Measurements from ENCODE around the gene LRRK1.

LRRK1 gene, protein sequence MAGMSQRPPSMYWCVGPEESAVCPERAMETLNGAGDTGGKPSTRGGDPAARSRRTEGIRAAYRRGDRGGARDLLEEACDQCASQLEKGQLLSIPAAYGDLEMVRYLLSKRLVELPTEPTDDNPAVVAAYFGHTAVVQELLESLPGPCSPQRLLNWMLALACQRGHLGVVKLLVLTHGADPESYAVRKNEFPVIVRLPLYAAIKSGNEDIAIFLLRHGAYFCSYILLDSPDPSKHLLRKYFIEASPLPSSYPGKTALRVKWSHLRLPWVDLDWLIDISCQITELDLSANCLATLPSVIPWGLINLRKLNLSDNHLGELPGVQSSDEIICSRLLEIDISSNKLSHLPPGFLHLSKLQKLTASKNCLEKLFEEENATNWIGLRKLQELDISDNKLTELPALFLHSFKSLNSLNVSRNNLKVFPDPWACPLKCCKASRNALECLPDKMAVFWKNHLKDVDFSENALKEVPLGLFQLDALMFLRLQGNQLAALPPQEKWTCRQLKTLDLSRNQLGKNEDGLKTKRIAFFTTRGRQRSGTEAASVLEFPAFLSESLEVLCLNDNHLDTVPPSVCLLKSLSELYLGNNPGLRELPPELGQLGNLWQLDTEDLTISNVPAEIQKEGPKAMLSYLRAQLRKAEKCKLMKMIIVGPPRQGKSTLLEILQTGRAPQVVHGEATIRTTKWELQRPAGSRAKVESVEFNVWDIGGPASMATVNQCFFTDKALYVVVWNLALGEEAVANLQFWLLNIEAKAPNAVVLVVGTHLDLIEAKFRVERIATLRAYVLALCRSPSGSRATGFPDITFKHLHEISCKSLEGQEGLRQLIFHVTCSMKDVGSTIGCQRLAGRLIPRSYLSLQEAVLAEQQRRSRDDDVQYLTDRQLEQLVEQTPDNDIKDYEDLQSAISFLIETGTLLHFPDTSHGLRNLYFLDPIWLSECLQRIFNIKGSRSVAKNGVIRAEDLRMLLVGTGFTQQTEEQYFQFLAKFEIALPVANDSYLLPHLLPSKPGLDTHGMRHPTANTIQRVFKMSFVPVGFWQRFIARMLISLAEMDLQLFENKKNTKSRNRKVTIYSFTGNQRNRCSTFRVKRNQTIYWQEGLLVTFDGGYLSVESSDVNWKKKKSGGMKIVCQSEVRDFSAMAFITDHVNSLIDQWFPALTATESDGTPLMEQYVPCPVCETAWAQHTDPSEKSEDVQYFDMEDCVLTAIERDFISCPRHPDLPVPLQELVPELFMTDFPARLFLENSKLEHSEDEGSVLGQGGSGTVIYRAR (N-terminal part only)

DNA sequence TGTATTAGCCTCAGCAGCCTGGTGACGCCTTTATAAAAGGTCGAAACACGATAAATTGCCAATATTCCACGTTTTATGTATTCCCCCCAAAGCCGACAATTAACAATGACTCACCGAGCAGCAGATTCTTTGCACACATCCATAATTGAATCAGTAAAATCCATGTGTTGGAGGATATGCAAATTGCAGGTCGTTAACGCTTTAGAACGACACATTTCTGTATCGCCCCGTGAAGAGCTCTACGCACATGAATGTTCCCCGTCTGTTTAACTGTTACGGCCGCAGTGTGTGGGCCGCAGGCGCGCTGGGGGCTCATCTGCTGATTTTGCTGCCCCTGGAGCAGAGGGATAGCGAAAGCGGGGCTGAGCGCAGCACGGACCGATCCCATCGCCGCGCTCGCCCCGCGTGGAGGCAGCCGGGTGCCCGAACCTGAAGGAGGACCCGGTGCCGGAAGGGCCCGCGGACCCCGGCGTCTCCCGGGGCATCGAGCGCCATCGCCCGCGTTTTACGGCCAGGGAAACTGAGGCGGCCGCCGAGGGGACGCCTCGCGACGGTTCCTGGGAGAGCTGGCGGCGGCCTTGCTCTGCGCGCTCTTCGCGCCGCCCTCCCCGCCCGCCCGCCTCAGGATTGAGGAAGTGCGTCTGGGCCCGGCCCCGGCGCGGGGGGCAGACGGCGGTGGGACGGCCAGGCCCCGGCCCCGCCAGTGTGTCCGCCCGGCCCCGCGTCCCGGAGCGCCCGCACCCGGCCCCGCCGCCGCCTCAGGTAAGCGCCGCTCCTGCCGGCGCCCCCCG is at the start of gene LRRK1:
LRRK1 (plus strand) TSS at position 668 of the 791 bp plus-strand sequence. CDS start 5,276 bp downstream, outside the sequence.
- no peak for DNase-seq

DNA sequence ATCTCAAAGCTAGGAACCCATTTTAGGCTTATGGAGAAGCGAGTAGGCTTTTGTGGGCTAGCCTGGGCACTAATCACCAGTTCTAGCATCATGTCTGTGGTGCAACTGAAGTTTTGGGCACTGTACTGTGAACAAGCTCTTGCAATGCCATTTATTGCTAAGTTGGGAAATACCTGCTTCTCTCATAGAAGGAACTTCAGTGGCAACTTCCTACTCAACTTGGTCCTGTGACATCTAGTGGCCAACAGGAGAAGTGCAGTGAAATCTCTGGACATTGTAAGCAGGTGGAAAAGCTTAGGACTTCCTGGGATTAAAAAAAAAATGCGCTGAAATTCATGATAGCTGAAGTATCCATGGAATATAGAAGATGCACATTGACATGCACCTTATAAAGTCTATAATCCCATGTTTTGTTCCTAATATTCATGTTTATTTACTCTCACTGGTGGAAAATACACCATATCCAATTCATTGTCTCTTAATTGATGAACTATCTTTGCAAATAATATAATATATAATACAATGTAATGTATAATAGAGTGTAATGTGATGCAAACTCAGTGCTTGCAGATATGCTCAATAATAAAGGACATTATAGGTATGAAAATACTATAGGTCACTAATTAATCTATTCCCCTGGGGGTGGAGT is 46.0 kb upstream of the LRRK1 start:
- peak; percentile 16 for DNase-seq

DNA sequence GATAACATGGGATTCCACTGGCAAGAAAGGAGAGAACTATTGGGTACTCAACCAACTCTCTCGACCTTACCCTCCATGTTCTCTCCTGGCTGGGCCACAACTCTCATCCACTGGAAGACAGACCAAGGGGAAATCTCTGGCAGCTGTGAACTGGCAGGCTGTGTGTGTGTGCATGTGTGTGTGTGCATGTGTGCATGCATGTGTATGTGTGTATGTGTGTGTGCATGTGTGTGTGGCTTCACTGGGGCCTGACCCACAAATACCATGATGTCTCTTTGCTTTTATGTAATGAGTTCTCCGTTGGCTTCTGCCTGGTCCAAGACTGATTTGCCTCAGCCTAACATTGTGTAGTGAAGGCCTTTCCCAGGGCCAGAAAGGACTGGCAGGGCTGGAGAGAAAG is 43.7 kb upstream of the LRRK1 start:
- DNase-seq: no peak

DNA sequence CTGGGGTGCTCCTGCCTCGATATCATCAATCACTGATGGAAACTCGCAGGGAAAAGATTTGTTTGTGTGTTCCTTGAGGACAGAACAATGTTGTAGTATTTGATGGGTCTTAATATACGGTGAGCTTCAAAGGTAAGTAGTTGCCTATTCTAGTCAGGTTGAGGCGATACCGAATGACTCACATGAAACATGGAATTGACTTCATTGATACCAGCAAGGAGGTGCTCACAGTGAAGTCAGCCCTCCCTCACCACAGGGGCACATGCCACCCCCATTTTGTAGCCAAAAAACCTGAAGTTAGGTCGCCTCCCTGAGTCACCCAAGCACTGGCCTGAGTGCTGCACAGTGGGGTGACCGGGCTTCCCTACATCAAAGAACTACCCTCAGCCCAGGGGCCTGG is 43.2 kb upstream of the LRRK1 start:
- DNase-seq: no peak

DNA sequence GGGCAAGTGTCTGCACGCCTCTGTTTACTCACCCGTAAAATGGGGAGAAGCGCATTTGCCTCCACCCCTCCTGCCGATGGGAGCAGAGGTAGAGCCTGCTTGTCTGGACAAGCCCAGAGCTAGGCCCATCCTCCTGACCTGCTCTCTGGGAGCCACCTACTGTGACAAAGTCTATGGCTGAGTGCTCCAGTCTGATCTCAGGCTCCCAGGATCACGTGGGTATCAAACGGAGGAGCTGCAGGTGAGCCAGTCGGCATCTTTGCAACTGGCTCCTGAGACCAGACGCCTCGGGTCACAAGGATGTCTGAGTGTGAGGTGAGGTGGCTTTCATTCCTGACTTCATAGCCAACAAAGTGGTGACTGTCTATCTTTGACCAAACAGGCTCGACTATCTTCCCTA is 41.6 kb upstream of the LRRK1 start:
- no peak for DNase-seq

DNA sequence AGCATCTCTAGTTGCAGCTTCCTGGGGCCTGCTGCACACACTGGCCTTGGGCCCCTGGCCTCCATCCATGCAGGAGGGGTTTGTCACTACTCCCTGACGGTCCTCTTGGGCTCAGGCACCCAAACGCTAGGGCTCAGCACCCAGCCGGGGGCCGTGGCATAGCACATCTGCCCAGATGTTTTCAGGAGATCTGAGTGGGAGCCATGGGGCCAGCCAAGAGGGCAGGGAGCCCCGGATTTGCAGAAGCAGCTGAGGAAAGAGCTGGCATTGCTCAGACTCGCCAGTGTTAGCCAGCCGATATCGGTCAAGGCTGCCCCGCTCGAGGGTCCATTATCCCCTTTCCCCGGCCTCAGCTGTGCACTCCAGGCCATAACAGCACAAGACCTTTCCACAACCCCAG is 41.0 kb upstream of the LRRK1 start:
- no peak for DNase-seq

DNA sequence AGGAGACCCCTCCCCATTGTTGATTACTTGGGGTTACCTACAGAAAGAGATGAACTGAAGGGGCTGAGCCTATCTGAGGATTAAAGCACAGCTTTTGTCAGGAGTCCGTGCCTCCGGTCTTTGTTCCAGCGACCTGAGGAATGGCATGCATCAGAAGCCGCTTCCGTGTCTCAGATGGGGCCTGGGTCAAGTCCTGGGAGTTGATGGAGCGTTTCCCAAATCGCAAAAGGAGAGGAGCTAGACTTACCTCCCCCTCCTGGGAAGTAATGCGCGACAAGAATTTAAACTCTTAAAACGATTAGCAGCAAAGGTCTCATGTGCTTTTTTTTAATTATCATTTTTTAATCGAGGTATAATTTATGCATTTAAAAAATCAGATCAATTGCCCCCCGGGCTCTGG is 40.5 kb upstream of the LRRK1 start:
- no peak for DNase-seq

DNA sequence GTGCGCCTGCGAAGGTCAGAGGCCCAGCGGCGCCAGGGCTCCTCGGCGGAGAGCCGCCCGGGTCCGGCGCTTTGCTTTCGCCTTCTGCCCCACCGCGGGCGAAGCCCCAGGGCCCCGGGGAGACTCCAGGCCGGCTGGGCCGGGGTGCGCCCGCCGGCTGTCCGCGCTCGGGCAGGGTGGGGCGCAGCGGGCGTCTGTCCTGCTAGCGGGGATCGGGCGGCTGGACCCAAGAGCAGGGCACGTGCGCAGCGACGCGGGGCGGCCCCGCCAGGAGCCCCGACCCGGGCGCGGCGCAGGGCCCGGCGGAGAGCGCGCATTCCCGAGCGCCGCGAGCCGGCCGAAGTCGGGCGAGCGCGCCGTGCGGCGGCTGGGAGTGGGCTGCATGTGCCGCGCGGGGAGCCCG is 40.1 kb upstream of the LRRK1 start:
- no peak for DNase-seq

DNA sequence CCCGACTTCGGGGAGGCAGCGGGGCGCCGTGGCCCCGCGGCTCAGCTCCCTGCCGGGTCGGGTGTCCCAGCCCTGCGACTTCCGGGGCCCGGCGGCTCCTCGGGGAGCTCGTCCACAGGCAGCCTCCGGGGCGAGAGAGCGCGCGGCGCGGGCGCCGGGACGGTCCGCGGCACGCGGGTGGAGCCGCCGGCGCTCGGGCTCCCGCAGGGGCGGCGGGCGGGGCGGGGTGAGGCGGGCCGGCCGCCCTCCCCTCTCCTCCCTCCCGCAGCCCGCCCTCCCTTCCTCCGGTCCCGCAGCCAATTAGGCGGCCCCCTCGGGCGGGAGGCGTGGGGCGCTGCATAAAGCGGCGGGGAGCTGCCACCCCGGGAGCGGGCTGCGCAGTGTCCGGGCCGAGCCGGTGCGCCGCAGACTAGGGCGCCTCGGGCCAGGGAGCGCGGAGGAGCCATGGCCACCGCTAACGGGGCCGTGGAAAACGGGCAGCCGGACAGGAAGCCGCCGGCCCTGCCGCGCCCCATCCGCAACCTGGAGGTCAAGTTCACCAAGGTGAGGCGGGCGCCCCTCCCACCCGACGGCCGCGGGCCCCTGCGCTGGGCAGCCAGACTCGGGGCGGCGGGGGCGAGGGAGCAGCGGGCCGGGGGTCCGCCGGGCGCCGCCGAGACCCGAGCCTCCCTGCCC is 39.6 kb upstream of the LRRK1 start, which contains the start of gene ALDH1A3:
ALDH1A3 (plus strand) TSS at position 368 of the 675 bp plus-strand sequence; CDS start at position 445, 77 bp downstream.
- no peak for DNase-seq

DNA sequence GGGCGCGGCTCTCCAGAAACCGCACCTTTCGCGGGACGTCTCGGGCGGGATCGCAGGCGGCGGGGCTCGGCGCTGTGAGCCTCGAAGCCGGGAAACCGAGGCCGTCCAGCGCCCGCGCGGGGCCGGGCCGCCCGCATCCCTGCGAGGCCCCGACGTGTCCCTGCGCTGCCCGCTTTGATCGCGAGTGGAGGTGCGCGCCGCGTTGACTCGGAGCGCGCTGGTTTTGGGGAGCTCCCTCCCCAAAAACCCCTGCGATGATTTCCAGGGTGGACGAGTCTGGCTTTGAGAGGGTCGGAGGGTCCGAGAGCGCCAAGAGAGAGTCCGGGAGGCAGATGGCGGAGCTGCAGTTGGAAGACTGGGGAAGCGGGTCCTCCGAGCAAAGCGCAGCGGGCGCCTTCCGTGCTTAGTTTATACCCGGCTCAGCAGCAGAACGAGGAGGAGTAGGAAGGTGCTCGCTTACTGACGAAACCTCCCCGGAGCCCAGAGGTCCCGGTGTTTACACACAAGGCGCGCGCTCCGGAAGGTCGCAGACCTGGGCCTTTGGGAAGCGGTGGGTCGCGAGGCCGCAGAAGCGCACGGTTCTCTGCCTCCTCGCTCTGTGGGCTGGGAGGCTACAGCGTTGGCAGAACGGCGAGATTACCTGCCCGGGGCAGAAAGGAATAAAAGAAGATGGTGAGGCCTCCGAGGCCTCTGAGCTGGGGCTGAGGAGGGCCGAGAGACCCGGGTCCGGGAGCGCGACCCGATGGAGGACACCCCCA is 38.8 kb upstream of the LRRK1 start:
- no peak for DNase-seq

DNA sequence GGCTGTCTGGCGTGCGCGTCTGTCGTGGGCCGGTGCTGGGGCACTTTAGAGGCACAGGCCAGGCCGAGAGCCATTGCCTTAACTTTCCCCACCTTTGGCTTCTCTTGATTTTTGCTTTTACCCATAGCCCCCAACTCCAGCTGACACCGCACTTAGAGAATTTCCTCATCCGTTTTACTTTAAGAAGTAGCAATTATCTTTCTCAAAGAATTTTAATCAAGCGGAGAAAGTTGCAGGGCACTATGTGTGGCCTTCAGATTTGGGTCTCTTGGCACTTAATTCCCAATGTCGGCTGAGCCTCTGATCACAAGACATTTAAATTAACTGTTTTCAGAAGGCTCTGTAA is 38.3 kb upstream of the LRRK1 start:
- DNase-seq: no peak

DNA sequence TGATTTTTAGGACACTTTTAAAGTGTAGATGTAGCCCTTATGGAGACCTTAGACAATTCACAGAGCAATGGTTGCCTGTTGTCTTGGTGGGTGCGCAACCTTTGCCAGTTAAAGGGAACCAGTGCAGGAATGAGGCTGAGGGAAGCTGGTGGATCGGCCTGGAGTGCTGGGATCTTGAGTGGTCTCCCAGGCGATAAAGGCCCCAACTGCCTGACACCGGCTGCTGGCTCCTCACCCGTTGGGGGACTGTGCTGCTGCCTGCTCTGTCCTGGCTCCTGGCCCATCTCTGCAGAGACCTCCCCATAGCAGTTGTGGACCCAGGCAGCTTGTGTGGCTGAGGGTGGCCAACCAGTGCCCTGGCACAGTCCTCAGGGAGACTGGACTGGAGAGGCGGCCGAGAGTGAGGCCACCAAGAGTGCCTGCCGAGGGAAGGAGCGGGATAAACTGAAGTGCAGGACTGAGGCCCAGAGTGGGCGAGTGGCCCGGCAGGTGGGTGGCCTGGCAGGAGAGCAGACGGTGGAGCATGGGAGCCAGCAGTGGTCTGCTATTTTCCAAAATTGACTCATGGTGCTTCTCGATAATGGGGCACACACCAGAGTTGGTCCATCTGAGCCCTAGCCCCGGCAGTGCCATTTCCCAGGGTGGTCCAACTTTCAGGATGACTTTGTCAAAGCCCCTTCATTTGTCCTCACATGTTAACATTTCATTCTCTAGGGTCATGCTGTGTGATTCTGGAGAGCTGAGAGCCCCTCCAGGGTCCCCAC is 37.4 kb upstream of the LRRK1 start:
- no peak for DNase-seq

DNA sequence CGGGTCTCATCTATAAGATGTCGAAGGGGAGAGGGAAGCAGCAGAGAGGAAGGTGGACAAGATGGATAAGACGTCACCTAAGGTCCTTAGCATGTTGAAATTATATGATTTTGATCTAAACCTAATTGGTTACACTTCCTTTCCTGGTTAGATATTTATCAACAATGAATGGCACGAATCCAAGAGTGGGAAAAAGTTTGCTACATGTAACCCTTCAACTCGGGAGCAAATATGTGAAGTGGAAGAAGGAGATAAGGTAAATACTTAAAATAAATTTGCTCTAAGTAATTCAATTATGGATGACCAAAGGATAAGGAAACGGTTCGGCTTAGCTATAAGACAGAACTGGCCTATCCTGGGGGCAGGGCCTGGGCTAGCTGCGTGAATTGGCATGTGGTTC is 34.0 kb upstream of the LRRK1 start:
- DNase-seq: no peak

DNA sequence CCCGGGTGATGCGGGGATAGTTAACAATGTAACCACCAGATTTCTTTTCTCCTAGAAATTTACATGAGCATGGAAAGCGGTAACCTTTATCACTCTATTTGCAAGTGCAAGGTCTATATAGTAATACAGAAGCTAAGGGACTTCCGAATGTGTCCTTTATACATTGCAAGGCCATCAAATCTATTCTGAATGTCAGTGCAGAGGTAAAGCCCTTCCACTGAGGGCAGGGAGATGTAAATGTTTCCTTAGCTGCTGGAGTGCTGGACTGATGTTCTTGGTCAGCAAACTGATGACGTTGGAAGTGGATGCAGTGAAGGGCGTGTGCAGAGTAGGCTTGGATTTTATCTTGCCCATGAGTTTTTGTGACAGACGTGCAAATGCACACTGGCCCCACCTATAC is 33.3 kb upstream of the LRRK1 start:
- no peak for DNase-seq

DNA sequence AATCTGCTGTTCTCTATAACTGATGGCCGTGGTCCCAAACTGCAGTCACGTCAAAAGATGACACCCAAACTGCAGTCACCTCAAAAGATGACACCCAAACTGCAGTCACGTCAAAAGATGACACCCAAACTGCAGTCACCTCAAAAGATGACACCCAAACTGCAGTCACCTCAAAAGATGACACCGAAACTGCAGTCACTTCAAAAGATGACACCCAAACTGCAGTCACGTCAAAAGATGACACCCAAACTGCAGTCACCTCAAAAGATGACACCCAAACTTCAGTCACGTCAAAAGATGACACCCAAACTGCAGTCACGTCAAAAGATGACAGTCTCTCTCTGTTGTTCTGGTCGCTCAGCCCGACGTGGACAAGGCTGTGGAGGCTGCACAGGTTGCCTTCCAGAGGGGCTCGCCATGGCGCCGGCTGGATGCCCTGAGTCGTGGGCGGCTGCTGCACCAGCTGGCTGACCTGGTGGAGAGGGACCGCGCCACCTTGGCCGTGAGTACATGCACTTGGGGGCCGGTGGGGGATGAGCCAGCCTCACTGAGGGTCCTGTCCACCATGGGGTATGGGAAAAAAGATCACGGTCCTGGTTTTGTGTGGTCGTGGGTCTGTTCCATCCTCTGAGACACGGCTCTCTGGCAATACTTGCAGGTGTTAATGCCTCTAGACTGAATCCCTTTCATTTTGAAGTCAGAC is 31.8 kb upstream of the LRRK1 start:
- DNase-seq: no peak

DNA sequence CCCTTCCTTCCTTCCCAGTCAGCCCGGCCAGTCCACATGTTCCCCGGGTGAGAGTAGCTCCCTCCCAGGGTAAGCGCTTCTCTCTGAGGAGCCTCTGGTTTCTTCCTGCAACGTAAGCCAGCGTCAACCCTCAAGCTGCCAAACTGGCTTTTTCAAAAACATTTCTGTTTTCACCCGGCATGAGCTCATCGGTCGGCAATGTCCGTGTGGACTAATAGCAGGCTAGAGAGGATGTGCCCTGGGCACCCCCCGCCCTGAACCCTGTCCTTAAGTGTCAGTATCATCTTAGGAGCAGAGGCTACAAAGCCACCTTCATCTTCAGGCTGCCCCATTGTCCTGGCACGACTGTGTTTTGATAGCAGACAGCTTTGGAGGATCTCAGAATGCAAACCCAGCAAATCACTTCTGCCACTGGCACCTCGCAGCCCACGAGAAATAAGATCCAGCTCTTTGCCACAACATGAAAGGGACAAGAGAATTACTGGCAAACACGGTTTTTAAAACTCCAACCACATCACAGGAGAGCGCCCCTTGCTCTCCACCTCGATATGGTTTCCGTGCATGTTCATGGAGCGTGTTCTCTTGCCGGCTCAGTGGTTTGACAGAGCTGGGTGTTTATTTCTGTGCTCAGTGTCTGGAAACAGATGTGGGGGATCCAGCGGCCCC is 29.6 kb upstream of the LRRK1 start:
- no peak for DNase-seq

DNA sequence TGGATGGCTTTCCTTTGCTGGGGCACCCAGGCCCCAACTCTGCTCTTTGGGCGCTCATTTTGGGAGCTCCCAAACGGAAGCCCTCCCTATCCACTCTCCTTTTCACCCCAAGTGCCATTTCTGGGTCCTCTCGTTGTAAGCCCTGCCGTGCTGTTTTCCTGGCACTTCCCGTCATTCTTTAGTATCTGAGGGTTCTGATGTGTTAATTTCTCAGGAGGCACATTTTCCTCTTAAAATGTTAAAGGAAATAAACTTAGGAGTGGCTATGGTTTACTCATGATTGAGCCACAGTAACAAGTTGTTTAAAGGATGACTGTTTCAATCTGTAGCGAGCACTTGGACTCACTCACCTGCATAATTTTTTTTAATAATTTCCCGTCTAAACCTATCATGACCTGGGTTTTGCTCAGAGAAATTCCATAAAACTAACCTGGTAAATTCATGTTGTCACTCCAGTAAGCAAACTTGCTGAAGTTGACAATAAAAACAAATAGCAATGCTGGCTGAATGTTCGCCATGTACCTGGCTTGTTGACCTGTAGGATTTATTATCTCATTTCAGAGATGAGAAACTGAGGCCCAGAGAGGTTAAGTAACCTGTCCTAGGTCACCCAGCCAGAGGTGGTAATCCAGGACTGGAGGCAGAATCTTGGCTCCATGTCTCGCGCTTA is 29.0 kb upstream of the LRRK1 start:
- DNase-seq: no peak

DNA sequence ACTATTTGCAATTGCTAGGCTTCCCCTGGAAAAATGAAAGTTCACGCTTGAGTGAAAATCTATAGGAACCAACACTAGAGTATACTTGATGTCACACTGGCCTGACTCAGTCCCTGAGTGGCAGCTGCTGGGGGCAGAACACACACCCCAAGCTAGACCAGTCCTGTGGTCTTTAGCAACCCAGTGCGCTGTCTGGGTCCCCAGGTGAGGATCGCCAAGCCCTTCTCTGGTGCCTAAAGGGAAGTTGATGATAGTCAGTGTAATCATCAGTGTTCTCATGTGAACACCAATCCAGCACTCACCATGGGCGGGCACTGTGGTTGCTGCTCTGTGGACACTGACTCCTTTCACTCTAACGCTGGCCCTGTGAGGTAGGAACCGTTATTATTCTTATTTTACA is 28.3 kb upstream of the LRRK1 start:
- DNase-seq: no peak
